GM12874 (cell line): ENCODE results near the gene KIAA1671.

Experiments
- TF ChIP-seq, protein P1 (sequence below): IDR thresholded peaks from 2 replicates; pipeline ENCODE4 v1.5.1; 2011; ENCODE audit warnings: low read depth, mild to moderate bottlenecking, control low read depth, low read length, moderate library complexity; ENCODE audit not compliant: insufficient read depth

The KIAA1671 gene

DNA sequence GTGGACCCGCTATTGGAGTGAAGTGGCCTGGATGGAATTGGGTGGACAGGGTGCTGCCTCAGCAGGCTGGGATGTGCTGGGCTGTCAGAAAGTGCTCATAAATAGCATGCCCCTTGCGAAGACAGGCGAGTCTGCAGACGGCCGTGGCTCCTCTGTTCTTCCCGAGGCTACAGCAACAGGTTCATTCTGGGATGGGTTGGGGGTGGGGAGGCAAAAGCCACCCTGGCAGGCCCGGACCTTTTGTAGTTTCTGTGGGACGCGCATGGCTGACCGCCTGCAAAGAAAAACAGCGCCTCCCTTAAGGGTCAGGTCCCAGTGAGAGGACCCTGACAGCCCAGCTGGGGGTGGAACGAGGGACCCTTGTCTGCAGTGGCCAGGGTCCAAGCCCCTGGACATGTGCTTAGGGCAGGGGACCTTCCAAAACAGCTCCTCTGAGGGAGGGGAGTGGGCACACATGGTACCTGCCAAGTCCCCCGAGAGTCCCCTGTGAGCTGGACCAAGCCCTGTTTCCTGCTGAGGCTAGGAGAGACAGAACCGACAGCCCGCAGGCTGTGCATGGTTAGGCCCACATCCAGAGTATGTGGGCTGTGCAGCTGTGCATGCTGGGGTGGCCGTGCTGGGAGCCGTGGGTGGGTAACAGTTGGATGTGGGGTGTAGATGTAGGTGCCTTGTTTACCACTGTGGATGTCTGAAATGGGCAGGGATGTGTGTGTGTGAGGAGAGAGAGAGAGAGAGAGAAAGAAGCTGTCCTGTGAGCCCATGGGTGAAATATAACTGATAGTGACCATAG, 247.4 kb downstream of the KIAA1671 start, which contains the start of gene CRYBB3:
Gene CRYBB3 (plus strand): TSS at position 128 of the 790 bp plus-strand sequence. CDS start 1,539 bp downstream, outside the sequence.
- TF ChIP-seq, protein P1, sequence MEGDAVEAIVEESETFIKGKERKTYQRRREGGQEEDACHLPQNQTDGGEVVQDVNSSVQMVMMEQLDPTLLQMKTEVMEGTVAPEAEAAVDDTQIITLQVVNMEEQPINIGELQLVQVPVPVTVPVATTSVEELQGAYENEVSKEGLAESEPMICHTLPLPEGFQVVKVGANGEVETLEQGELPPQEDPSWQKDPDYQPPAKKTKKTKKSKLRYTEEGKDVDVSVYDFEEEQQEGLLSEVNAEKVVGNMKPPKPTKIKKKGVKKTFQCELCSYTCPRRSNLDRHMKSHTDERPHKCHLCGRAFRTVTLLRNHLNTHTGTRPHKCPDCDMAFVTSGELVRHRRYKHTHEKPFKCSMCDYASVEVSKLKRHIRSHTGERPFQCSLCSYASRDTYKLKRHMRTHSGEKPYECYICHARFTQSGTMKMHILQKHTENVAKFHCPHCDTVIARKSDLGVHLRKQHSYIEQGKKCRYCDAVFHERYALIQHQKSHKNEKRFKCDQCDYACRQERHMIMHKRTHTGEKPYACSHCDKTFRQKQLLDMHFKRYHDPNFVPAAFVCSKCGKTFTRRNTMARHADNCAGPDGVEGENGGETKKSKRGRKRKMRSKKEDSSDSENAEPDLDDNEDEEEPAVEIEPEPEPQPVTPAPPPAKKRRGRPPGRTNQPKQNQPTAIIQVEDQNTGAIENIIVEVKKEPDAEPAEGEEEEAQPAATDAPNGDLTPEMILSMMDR, result no peak

DNA sequence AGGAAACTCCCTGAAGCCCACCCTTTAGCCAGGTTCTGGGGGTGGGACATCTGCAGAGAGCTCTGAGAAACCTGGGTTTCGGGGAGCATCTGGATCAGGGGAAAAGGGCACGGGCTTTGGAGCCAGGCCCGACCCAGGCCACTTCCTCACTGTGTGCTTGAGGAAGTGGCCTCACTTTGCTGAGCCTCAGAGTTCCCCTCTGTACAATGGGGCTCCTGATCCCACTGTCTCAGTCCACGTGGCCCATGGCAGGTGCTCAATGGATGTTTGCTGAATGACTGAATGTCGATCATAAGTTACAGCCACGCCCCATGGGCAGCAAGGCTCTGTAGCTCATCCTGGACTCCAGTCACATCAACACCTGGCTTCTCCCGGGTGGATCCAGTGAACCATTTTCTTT, 248.5 kb downstream of the KIAA1671 start:
- TF ChIP-seq, protein P1, result no peak

DNA sequence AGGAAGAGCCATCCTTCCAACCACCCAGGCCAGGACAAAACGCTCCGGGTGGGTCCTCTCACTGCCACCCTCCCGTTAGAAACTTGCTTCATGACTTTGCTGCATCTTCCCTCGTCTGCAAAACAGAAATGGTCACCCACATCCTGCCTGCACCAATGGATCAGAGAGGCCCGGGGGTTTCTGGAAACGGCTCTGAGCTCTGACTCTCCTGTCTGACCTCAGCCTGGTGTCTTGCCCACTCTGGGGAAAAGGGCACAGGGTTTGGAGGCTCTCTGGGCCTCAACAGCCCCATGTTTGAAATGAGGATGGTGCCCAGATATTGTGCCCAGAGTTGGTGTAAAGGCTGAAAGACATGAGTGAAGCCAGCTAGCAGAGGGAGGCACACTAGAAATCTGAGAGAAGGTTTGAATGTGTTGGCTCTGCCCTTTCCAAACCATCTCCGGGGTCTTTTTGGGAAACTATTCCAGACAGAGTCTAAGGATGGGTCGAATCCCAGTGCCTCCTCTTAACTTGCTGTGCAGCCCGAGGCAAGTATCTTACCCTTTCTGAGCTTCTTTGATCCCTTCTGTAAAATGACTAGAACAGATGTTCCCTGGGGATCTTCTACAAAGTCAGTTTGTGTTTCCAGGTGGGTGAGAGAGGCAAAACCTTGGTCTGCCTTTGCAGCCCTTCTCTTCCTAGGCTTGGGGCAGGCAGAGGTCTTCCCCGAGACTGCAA, 249.2 kb downstream of the KIAA1671 start:
- TF ChIP-seq, protein P1, result no peak

DNA sequence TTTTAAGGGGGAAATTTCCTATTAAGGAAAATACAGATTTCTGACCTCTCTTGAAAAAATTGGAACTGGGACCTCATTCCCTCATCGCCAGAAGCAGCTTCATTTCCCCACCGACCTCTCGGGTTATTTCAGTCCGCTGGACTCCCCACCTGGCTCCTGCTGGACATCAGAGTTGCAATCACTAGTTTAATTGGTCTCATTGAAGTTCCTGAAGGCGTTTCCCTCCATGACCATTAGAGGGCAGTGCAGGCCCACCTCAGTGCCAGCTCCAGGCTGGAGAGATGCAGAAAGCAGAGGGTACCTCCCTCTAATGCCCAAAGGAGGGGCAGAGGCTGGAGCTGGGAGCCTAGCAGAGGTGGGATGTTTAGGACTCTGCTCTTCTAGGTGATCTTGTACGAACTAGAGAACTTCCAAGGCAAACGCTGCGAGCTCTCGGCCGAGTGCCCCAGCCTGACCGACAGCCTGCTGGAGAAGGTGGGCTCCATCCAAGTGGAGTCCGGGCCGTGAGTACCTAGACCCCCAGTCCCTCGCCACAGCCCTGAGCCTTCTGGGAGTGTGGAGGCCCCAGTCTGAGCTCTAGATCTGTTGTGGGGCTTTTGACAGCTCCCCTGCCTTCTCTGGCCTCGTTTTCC, 249.9 kb downstream of the KIAA1671 start:
- TF ChIP-seq, protein P1, result peak; percentile 88

DNA sequence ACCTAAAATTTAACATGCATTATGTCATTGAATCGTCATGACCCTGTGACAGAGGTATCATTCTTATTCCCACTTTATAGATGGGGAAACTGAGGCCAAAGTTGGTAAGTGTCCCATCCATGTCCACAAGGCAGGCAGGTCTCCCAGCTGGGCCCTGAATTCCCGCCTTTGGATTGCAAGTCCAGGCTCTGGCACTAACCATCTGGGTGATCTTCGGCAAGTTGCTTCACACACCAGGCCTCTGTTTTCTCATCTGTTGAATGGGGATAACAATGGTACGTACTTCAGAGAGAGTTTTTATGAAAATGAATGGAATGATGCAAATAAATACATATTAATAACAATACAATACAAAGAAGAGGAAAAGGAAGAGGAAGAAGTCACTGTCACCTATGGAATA, 250.6 kb downstream of the KIAA1671 start:
- TF ChIP-seq, protein P1, result no peak

DNA sequence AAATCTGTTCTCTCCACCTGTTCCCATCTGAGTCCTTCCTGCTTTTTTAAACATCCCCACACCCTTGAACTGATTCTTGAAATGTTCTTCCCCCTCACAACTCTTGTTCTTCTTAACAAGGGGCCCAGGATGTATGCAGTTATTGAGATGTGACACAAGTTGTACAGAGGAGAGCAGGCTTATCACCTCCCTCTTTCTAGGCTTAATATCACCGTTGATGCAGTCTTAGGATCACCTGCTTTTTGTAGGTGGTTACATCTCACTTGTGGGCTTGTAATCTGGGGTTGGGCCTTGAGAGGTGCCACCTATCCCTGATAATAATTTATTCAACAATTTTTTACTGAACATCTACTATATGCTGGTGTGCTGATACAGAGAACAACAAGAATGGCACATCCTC, 253.3 kb downstream of the KIAA1671 start:
- TF ChIP-seq, protein P1, result no peak

DNA sequence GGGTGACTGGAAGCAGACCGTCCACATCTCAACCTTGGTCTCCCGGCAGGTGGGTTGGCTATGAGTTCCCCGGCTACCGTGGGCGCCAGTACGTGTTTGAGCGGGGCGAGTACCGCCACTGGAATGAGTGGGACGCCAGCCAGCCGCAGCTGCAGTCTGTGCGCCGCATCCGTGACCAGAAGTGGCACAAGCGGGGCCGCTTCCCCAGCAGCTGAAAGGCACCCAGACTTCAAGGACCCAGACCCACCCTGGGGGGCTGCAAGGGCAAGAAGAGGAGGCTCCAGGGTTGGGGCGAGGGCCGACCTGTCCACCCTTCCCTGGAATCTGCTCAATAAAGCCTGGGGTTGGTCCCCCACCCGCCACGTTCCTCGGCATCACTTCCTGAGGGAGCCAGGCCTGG, 254.5 kb downstream of the KIAA1671 start:
- TF ChIP-seq, protein P1, result no peak
